ENCODE data around the gene HTD2.

Gene HTD2

GRCh38 chr3:58292866-58293265, 13.5 kb upstream of the HTD2 start:
- no peak for DNase-seq

GRCh38 chr3:58293516-58293915, 12.8 kb upstream of the HTD2 start:
- DNase-seq: no peak

GRCh38 chr3:58296269-58296668, 10.1 kb upstream of the HTD2 start:
- no peak for DNase-seq

- DNase-seq: no peak
Observed at GRCh38 chr3:58296843-58297242, 9.5 kb upstream of the HTD2 start.

GRCh38 chr3:58298190-58298589, 8.1 kb upstream of the HTD2 start:
- DNase-seq: no peak

- no peak for DNase-seq
Observed at GRCh38 chr3:58299075-58299474, 7.2 kb upstream of the HTD2 start.

GRCh38 chr3:58299839-58300516, 6.3 kb upstream of the HTD2 start:
- peak; percentile 36 for DNase-seq

- DNase-seq: peak; percentile 58
Observed at GRCh38 chr3:58307639-58308215, 1.4 kb downstream of the HTD2 start.

- DNase-seq: no peak
Observed at GRCh38 chr3:58308728-58309127, 2.4 kb downstream of the HTD2 start.

GRCh38 chr3:58317811-58318210, 11.5 kb downstream of the HTD2 start:
- no peak for DNase-seq

- no peak for DNase-seq
Observed at GRCh38 chr3:58321791-58322190, 15.5 kb downstream of the HTD2 start.

- DNase-seq: no peak
Observed at GRCh38 chr3:58322793-58323192, 16.5 kb downstream of the HTD2 start.

- DNase-seq: no peak
Observed at GRCh38 chr3:58323529-58324390, 17.4 kb downstream of the HTD2 start.

- DNase-seq: no peak
Observed at GRCh38 chr3:58324391-58325390, 18.4 kb downstream of the HTD2 start.

- peak; percentile 9 for DNase-seq
Observed at GRCh38 chr3:58325525-58325992, 19.2 kb downstream of the HTD2 start.

GRCh38 chr3:58326267-58326900, 20.1 kb downstream of the HTD2 start:
- DNase-seq: no peak

- no peak for DNase-seq
Observed at GRCh38 chr3:58329150-58329921, 23.0 kb downstream of the HTD2 start.

- no peak for DNase-seq
Observed at GRCh38 chr3:58329922-58330413, 23.6 kb downstream of the HTD2 start.

- no peak for DNase-seq
Observed at GRCh38 chr3:58331593-58332152, 25.4 kb downstream of the HTD2 start.

- peak; percentile 86 for DNase-seq
Observed at GRCh38 chr3:58332575-58333188, 26.4 kb downstream of the HTD2 start, which contains the start of gene PXK. PXK (plus strand) TSS chr3:58332892; CDS start chr3:58332989, 97 bp downstream.
